GM12878 (cell line): ENCODE measurements around the gene NRG2. TPM values are rescaled to one million over a fixed set of nuclear protein-coding genes. Genes with fewer than 3 reads are reported as not detected.

Source experiments
- ATAC-seq: fragments of 200-7000 bp; cut with Tn5 transposase; 3 replicates; pipeline ENCODE4 v1.9.1; 2020; ENCODE audit warnings: mild to moderate bottlenecking, moderate library complexity
- BruUV-seq: library from RNA; stranded (reverse); fragments of 400-500 nt; replicated peaks from 2 replicates; lab custom pipeline; 2021; lab: Mats Ljungman, UMichigan
- CTCF ChIA-PET: fragments of 300-600 bp; sonication (Branson Sonifier 250); formaldehyde crosslinking; extraction: SDS; loops from one replicate; lab custom pipeline; 2021; ENCODE audit warnings: inconsistent platforms; lab: Yijun Ruan, JAX
- POLR2A ChIA-PET: fragments of 350-600 bp; formaldehyde crosslinking; extraction: SDS; loops from one replicate; lab custom pipeline; 2021; ENCODE audit warnings: inconsistent platforms; lab: Charles Lee
- RAD21 ChIA-PET: fragments of 300-600 bp; sonication (Branson Sonifier 250); formaldehyde crosslinking; loops from one replicate; lab custom pipeline; 2023; ENCODE audit warnings: antibody characterized with exemption; ENCODE audit not compliant: unreplicated experiment; lab: Charles Lee
- SMC1A ChIA-PET: fragments of 300-600 bp; sonication (Branson Sonifier 250); formaldehyde crosslinking; loops from one replicate; lab custom pipeline; 2023; ENCODE audit not compliant: unreplicated experiment, uncharacterized antibody; lab: Charles Lee
- DNase-seq: peaks from one replicate; pipeline ENCODE4 v3.0.0-alpha.2; 2011; ENCODE audit warnings: low read depth, low spot score
- FAIRE-seq: peaks from 3 replicates; lab custom pipeline; 2011; peaks lifted over from hg19 to GRCh38; lab: Jason Lieb, UNC
- H2AFZ ChIP-seq: 2 replicates; pipeline ENCODE4 v1.6.0; 2011; ENCODE audit warnings: low read depth, low read length, control low read depth; ENCODE audit not compliant: control insufficient read depth
- H3K27ac ChIP-seq: 2 replicates; pipeline ENCODE4 v1.5.1; 2011; ENCODE audit warnings: control low read depth; ENCODE audit not compliant: control insufficient read depth, insufficient read depth
- H3K27me3 ChIP-seq, 2 experiments: replicated peaks in 1 of 2; 2 replicates each; pipeline versions ENCODE4 v1.6.0 to v1.6.1; 2011; ENCODE audit warnings: low read length in 1 of 2; ENCODE audit not compliant: control insufficient read depth in 2 of 2, insufficient read depth in 2 of 2
- H3K36me3 ChIP-seq, 2 experiments: 2 replicates each; pipeline ENCODE4 v1.5.1; 2011; ENCODE audit warnings: low read length in 1 of 2; ENCODE audit not compliant: control insufficient read depth in 2 of 2, insufficient read depth in 2 of 2
- H3K4me1 ChIP-seq: 2 replicates; pipeline ENCODE4 v1.6.1; 2011; ENCODE audit warnings: mild to moderate bottlenecking, low read length, moderate library complexity, mixed read lengths; ENCODE audit not compliant: control insufficient read depth, insufficient read depth
- H3K4me2 ChIP-seq: 2 replicates; pipeline ENCODE4 v1.6.0; 2011; ENCODE audit warnings: control low read depth; ENCODE audit not compliant: control insufficient read depth, insufficient read depth
- H3K4me3 ChIP-seq: fragments of 200-600 bp; sonication (generic); 2 replicates; pipeline ENCODE4 v1.5.1; 2016
- H3K79me2 ChIP-seq: 2 replicates; pipeline ENCODE4 v1.6.0; 2011; ENCODE audit warnings: low read length; ENCODE audit not compliant: control insufficient read depth, insufficient read depth
- H3K9ac ChIP-seq: 2 replicates; pipeline ENCODE4 v1.8.0; 2011; ENCODE audit warnings: low read length, control low read depth, mixed read lengths; ENCODE audit not compliant: control insufficient read depth, insufficient read depth
- H3K9me3 ChIP-seq: replicated peaks from 3 replicates; pipeline ENCODE4 v1.5.1; 2011; ENCODE audit warnings: mild to moderate bottlenecking, low read length; ENCODE audit not compliant: control insufficient read depth, insufficient read depth
- H4K20me1 ChIP-seq: 2 replicates; pipeline ENCODE4 v1.6.0; 2011; ENCODE audit not compliant: control insufficient read depth, insufficient read depth
- BACH1 ChIP-seq: fragments of 450-650 bp; IDR thresholded peaks from 2 replicates; pipeline ENCODE4 v1.6.1; 2017; ENCODE audit warnings: mild to moderate bottlenecking, borderline replicate concordance
- CHD1 ChIP-seq: IDR thresholded peaks from 2 replicates; pipeline ENCODE4 v1.6.1; 2012; ENCODE audit warnings: low read depth, low read length, improper control_type of control experiment
- HCFC1 ChIP-seq: fragments of 150-350 bp; IDR thresholded peaks from 2 replicates; pipeline ENCODE4 v1.6.1; 2014; ENCODE audit warnings: low read length
- KLF5 ChIP-seq: fragments of 450-650 bp; IDR thresholded peaks from 2 replicates; pipeline ENCODE4 v1.6.1; 2014; ENCODE audit warnings: mild to moderate bottlenecking; ENCODE audit not compliant: partially characterized antibody
- NBN ChIP-seq: fragments of 450-650 bp; IDR thresholded peaks from 2 replicates; pipeline ENCODE4 v1.6.1; 2016
- RUNX3 ChIP-seq: IDR thresholded peaks from 2 replicates; pipeline ENCODE4 v1.6.1; 2012; ENCODE audit warnings: low read length, inconsistent platforms
- STAT1 ChIP-seq: fragments of 450-650 bp; conservative IDR thresholded peaks from 2 replicates; pipeline ENCODE4 v1.6.1; 2014; ENCODE audit warnings: antibody characterized with exemption, mild to moderate bottlenecking
- YY1 ChIP-seq: IDR thresholded peaks from 2 replicates; pipeline ENCODE4 v1.6.1; 2011; ENCODE audit warnings: low read depth, mild to moderate bottlenecking, low read length
- ZNF207 ChIP-seq: fragments of 450-650 bp; IDR thresholded peaks from 2 replicates; pipeline ENCODE4 v1.6.1; 2014; ENCODE audit warnings: antibody characterized with exemption, mild to moderate bottlenecking, borderline replicate concordance
- WGBS: methylation state at CpG from one replicate; pipeline ENCODE4 v1.1.6; 2016; ENCODE audit warnings: low lambda C conversion rate; ENCODE audit not compliant: insufficient replicate concordance, insufficient coverage; ENCODE audit errors: missing lambda C conversion rate; 5-methylcytosine and 5-hydroxymethylcytosine counted together
- in situ Hi-C: fragments of 300-500 bp; cut with MboI; formaldehyde crosslinking; loops from 9 replicates; pipeline ENCODE4 v1.14.3; 2018; ENCODE audit warnings: mixed read lengths
- intact Hi-C: fragments of 100-400 bp; cut with micrococcal nuclease; formaldehyde crosslinking; loops from one replicate; pipeline ENCODE4 v1.14.2; 2022; ENCODE audit not compliant: unreplicated experiment
- polyA plus RNA-seq, 11 experiments: library from polyadenylated mRNA; depleted of rRNA in 4 of 11; unstranded in 6 of 11; stranded (reverse) in 5 of 11; fragments of >200 nt; fragmentation: Nextera tagmentation in 4 of 11; fragmentation: Illumina TruSeq in 1 of 11; extraction: Ambion mirVana in 4 of 11; extraction: Trizol in 1 of 11; gene quantifications; 1 replicate in 1 of 11; 2 replicates in 10 of 11; pipeline versions ENCODE4 v1.2.1 to v1.2.3, GENCODE V29; 2011 to 2016; ENCODE audit warnings: inconsistent platforms in 2 of 11, missing spikeins in 2 of 11, low read depth in 1 of 11
- total RNA-seq, 4 experiments: library from RNA; depleted of rRNA in 3 of 4; stranded (reverse); fragments of >200 nt in 3 of 4; fragmentation: Illumina TruSeq in 1 of 4; extraction: Trizol in 1 of 4; gene quantifications; 2 replicates each; pipeline versions ENCODE4 v1.2.1 to v1.2.3, GENCODE V29; 2013 to 2021
- TF ChIP-seq, protein P1 (sequence below): IDR thresholded peaks from 2 replicates; pipeline ENCODE4 v1.6.1; 2012; ENCODE audit warnings: improper control_type of control experiment, low read depth, low read length; ENCODE audit not compliant: insufficient replicate concordance
- TF ChIP-seq, protein P2 (sequence below): fragments of 450-650 bp; IDR thresholded peaks from 2 replicates; pipeline ENCODE4 v1.6.1; 2017; ENCODE audit warnings: mild to moderate bottlenecking, low read depth, inconsistent platforms; ENCODE audit not compliant: poor library complexity, severe bottlenecking

Gene NRG2
- total and polyA plus RNA-seq, 10 of the 15 experiments (the other 5 are each of a cell fraction or from before 2014, with no cell fraction given): 0.10 to 21.7 (median 9.6) TPM

DNA sequence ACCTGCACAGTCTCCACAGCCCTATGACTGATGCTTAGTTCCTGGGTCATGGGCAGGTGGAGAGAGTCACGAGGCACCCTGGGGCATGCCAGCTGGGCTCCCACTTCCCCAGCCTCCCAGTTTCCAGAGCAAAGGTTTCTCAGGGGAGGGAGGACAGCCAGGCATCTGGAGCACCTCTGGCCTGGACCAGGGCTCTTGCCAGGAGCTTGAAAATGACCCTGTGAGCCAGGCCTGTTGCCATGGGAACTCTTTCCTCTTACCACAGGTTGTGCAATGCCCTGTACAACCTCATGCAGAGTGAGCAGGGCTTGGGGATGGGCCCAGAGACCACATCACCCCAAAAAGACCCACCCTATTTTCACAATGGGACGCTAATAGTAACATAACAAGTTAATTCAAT, 134.3 kb downstream of the NRG2 start:
- Histone ChIP-seq H3K27ac (no peak overlapping the region), H3K4me1 (no peaks in the 10 kb centered on the region; the same call in 1 of the 2 replicates), H3K4me3 (no peak overlapping the region), H3K36me3 (no peaks in the 10 kb centered on the region), H3K9me3 (no peaks in the 10 kb centered on the region), H3K4me2 (no peak overlapping the region), H3K79me2 (no peaks in the 10 kb centered on the region), H3K27me3 (peaks cover 0 to 4% of the 10 kb centered on the region in 2 experiments; a peak in 1 of 4 replicates), H3K9ac (no peak overlapping the region), H2AFZ (no peak overlapping the region), H4K20me1 (no peaks in the 10 kb centered on the region; the same call in 1 of the 2 replicates)
- no peak for FAIRE-seq
- no TSS peak for BruUV-seq
- ChIA-PET POLR2A (no interaction called here), SMC1A (interaction anchor here (1.0 kb wide), 1 partner anchor 9 kb away, joined by 3 read pairs; no protein-coding TSS in a partner anchor), RAD21 (no interaction called here), CTCF (interaction anchor here (5.7 kb wide), 1 partner anchor 60 kb away, joined by 29 read pairs; no protein-coding TSS in a partner anchor)
- intact Hi-C loops: no loop called here
- no peak for ATAC-seq
- TF ChIP-seq CHD1 (no peak), YY1 (no peak), KLF5 (no peak), STAT1 (no peak), RUNX3 (no peak), ZNF207 (no peak), HCFC1 (no peak), BACH1 (no peak), NBN (no peak)
- TF ChIP-seq, protein P1, sequence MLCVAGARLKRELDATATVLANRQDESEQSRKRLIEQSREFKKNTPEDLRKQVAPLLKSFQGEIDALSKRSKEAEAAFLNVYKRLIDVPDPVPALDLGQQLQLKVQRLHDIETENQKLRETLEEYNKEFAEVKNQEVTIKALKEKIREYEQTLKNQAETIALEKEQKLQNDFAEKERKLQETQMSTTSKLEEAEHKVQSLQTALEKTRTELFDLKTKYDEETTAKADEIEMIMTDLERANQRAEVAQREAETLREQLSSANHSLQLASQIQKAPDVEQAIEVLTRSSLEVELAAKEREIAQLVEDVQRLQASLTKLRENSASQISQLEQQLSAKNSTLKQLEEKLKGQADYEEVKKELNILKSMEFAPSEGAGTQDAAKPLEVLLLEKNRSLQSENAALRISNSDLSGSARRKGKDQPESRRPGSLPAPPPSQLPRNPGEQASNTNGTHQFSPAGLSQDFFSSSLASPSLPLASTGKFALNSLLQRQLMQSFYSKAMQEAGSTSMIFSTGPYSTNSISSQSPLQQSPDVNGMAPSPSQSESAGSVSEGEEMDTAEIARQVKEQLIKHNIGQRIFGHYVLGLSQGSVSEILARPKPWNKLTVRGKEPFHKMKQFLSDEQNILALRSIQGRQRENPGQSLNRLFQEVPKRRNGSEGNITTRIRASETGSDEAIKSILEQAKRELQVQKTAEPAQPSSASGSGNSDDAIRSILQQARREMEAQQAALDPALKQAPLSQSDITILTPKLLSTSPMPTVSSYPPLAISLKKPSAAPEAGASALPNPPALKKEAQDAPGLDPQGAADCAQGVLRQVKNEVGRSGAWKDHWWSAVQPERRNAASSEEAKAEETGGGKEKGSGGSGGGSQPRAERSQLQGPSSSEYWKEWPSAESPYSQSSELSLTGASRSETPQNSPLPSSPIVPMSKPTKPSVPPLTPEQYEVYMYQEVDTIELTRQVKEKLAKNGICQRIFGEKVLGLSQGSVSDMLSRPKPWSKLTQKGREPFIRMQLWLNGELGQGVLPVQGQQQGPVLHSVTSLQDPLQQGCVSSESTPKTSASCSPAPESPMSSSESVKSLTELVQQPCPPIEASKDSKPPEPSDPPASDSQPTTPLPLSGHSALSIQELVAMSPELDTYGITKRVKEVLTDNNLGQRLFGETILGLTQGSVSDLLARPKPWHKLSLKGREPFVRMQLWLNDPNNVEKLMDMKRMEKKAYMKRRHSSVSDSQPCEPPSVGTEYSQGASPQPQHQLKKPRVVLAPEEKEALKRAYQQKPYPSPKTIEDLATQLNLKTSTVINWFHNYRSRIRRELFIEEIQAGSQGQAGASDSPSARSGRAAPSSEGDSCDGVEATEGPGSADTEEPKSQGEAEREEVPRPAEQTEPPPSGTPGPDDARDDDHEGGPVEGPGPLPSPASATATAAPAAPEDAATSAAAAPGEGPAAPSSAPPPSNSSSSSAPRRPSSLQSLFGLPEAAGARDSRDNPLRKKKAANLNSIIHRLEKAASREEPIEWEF: no peak
- TF ChIP-seq, protein P2, sequence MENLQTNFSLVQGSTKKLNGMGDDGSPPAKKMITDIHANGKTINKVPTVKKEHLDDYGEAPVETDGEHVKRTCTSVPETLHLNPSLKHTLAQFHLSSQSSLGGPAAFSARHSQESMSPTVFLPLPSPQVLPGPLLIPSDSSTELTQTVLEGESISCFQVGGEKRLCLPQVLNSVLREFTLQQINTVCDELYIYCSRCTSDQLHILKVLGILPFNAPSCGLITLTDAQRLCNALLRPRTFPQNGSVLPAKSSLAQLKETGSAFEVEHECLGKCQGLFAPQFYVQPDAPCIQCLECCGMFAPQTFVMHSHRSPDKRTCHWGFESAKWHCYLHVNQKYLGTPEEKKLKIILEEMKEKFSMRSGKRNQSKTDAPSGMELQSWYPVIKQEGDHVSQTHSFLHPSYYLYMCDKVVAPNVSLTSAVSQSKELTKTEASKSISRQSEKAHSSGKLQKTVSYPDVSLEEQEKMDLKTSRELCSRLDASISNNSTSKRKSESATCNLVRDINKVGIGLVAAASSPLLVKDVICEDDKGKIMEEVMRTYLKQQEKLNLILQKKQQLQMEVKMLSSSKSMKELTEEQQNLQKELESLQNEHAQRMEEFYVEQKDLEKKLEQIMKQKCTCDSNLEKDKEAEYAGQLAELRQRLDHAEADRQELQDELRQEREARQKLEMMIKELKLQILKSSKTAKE: no peak
- 3% methylated on average over 2 of the region's 2 CpGs for WGBS
- in situ Hi-C loops: no loop called here
- no peak for DNase-seq
